ENCODE results near the gene ZNF668. TPM values are rescaled to one million over a fixed set of nuclear protein-coding genes. Genes with fewer than 3 reads are reported as not detected.
A peak's percentile ranks its signal among the peaks of the same experiment; 100 is the strongest.

ZNF668 gene
- total RNA-seq, 1 experiment from 2014 or later = 21.5 TPM

DNA sequence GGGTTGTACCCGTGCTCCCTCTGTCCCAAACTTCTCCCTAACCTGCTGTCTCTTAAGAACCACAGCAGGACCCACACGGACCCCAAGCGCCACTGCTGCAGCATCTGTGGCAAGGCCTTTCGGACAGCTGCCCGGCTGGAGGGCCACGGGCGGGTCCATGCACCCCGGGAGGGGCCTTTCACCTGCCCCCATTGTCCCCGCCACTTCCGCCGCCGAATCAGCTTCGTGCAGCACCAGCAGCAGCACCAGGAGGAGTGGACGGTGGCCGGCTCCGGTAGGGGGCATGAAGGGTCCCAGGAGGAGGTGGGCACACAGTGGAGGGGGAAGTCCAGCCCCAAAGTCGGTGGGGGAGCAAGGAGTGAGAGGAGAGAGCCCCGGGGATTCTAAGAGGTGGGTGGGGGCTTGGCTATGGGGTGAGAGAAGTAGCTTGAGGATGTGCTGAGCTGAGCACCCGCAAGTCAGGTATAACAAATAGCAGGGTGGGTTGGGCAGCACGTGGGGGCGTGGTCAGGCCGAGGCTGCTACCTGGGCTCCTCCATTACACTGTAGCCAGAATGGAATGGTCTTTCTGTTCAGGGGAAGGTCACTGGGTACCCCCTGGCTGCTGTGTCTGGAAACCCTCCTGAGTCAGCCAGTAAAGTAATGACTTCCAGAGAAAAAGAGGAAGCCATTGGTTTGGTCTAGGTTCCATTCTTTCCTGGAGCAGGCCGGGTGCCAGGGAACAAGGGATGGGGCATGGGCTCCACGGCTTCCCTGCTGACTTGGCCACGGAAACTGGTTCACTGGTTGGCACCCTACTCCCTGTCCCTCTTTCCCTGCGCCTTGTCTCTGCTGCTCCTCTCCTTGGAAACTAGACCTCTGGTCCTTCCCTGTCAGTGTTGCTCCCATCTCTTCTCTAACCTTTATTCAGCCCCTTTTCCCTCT is 7.7 kb upstream of the ZNF668 start:
- no peak for DNase-seq (ENCODE audit: low read depth)

- DNase-seq (ENCODE audit: low read depth) = no peak
Observed at GRCh38 chr16:31080756-31081419, 6.8 kb upstream of the ZNF668 start.

DNA sequence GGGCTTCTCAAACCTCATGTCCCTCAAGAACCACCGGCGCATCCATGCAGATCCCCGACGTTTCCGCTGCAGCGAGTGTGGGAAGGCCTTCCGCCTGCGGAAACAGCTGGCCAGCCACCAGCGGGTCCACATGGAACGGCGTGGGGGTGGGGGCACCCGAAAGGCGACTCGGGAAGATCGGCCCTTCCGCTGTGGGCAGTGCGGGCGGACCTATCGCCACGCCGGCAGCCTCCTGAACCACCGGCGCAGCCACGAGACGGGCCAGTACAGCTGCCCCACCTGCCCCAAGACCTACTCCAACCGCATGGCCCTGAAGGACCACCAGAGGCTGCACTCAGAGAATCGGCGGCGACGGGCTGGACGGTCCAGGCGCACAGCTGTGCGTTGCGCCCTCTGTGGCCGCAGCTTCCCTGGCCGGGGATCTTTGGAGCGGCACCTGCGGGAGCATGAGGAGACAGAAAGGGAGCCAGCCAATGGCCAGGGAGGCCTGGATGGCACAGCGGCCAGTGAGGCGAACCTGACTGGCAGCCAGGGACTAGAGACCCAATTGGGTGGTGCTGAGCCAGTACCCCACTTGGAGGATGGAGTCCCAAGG is 6.1 kb upstream of the ZNF668 start:
- DNase-seq (ENCODE audit: low read depth) = no peak

GRCh38 chr16:31079342-31079944 is 5.4 kb upstream of the ZNF668 start:
- no peak for DNase-seq (ENCODE audit: low read depth)

DNA sequence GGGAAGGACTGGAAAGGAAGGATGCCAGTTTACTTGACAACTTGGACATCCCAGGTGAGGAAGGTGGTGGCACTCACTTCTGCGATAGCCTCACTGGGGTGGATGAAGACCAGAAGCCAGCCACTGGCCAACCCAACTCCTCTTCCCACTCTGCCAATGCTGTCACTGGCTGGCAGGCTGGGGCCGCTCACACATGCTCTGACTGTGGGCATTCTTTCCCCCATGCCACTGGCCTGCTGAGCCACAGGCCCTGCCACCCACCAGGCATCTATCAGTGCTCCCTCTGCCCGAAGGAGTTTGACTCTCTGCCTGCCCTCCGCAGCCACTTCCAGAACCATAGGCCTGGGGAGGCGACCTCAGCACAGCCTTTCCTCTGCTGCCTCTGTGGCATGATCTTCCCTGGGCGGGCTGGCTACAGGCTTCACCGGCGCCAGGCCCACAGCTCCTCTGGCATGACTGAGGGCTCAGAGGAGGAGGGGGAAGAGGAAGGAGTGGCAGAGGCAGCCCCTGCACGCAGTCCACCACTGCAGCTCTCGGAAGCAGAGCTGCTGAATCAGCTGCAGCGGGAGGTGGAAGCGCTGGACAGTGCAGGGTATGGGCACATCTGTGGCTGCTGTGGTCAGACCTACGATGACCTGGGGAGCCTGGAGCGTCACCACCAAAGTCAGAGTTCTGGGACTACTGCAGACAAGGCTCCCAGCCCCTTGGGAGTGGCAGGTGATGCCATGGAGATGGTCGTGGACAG is 4.7 kb upstream of the ZNF668 start:
- no peak for DNase-seq (ENCODE audit: low read depth)

GRCh38 chr16:31077592-31078396 is 3.8 kb upstream of the ZNF668 start:
- no peak for DNase-seq (ENCODE audit: low read depth)

GRCh38 chr16:31077024-31077423 is 3.0 kb upstream of the ZNF668 start:
- DNase-seq (ENCODE audit: low read depth) = no peak

- DNase-seq (ENCODE audit: low read depth) = no peak
Observed at GRCh38 chr16:31076319-31076718, 2.3 kb upstream of the ZNF668 start.

- no peak for DNase-seq (ENCODE audit: low read depth)
Observed at GRCh38 chr16:31074814-31075183, 759 bp upstream of the ZNF668 start.

GRCh38 chr16:31073142-31073969 is 684 bp downstream of the ZNF668 start:
- DNase-seq (ENCODE audit: low read depth) = peak; percentile 85

GRCh38 chr16:31072540-31073141 is 1.4 kb downstream of the ZNF668 start:
- DNase-seq (ENCODE audit: low read depth) = peak; percentile 38

- no peak for DNase-seq (ENCODE audit: low read depth)
Observed at GRCh38 chr16:31071861-31072260, 2.2 kb downstream of the ZNF668 start.

DNA sequence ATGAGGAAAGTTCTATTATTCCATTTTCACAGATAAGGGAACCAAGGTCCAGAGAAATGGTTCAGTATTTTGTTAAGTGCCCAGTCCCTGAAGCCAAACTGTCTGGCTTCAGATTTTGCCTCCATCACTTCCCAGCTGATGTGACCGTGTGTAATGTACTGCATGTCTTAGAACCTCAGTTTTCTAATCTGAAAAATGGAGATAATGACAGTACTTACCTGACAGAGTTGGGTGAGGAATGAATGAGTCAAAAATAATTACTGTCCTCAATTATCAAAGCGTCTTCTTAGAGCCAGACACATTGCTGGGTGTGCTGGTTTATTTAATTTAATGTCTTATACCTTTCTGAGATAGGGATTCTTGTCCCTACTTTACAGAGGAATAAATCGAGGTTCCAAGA is 6.7 kb downstream of the ZNF668 start:
- no peak for DNase-seq (ENCODE audit: low read depth)

DNA sequence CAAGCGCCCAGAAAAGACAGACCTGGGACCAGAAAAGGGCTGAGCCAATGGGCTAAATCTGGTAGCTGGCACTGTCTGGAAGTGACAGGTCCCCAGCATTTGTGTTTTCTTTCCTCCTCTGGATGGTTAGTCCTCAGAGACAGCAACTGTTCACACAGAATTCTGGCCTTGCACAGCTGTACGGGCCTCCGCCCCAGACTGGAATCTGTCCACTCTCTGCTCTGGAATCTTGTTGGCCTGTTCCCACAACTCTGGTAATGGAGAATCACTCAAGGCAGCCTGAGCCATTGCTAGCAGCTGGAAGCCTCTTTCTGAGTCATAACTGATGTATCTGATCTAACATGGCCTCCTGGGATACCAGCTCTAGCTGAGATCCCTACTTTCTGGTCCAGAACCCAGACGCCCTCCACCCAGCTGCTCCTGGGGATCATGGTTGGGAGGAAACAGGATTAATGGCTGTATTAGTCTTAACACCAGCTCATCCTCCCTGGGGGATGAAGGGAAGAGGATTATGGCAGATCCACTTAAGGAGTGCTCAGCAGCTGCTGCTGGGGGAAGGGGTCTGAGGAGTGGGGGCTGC is 9.1 kb downstream of the ZNF668 start:
- DNase-seq (ENCODE audit: low read depth) = peak; percentile 75

DNA sequence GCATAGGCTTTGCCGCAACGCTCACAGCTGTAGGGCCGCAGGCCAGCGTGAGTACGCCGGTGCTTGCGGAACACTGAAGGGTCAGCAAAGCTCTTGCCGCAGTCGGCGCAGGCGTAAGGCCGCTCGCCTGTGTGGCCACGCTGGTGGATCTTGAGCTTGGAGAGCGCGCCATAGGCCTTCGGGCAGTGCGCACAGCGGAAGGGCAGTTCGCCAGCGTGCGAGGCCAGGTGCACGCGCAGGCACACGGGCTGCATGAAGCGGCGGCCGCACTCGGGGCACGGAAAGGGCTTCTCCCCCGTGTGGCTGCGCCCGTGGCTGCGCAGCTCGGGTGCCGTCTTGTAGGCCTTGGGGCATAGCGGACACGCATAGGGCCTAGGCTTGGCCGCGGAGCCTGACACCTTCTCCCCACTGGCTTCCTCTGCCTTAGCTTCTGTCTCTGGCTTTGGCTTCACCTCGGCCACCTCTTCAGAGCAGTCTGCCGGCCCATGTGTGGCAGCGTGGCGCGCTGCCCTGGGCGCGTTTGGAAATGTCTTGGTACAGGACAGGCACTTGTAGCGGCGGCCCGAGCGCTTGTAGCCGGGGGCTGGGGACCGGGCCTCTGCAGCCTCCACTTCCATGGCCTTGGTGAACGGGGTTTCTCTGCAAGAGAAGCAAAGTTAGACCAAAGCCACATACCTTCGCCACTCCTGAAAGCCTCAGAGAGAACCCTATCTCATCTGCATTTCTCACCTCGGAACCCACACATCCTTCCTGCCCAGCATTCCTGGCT is 10.0 kb downstream of the ZNF668 start:
- DNase-seq (ENCODE audit: low read depth) = no peak

DNA sequence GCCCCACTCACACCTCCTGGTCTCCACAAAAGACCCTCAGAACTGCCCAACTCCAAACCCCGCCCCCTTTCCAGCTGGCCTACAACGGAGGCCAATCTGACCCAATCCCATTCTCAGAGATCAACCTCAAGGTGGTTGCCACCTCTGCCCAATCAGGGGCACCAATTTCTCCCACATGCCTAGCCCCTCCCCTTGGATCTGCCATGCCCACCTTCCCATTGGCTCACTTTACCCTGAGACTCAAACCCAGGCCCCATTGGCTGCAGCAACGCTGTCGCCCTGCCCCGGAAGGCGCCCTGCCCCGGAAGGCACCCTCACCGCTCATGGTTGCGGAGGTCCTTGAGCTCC is 10.6 kb downstream of the ZNF668 start:
- no peak for DNase-seq (ENCODE audit: low read depth)

DNA sequence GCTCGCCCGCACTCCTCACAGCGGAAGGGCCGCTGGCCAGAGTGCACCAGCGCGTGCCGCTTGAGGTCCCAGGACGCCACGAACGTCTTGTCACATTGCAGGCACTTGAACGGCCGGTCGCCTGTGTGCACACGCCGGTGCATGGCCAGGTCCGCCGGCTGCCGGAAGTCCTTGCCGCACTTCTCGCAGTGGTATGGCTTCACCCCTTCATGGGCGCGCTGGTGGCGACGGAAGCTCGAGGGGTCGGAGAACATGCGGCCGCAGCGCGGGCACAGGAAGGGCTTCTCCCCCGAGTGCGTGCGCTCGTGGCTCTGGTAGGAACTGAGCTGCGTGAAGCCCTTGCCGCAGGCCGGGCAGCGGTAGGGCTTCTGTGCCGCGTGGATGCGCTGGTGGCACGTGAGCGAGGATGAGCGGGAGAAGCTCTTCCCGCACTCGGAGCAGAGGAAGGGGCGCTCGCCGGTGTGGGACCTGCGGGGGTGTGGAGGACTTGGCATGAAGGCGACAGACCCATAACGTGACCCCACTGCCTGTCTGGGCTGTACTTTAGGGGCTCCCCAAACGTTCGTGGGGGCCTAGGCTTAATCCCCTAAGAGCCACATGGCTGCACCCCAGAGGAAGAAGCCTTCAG is 12.1 kb downstream of the ZNF668 start:
- no peak for DNase-seq (ENCODE audit: low read depth)
